GM21526 (cell line): Measurements from ENCODE around the gene PHLPP1.
"Not testable (repeated sequence)": the region's sequence is repeated elsewhere in the genome, so short reads cannot be mapped to it uniquely, and the experiment has no call there.

Experiments
- ATAC-seq: cut with Tn5 transposase; IDR thresholded peaks from one replicate; pipeline ENCODE4 v1.9.1; 2021; ENCODE audit warnings: moderate library complexity; ENCODE audit not compliant: unreplicated experiment, low FRiP score

The PHLPP1 gene

GRCh38 chr18:62799977-62800376 is 84.6 kb downstream of the PHLPP1 start:
- ATAC-seq: no peak

- ATAC-seq: no peak
Measured at GRCh38 chr18:62802523-62802922, 87.2 kb downstream of the PHLPP1 start.

- ATAC-seq: no peak
Measured at GRCh38 chr18:62807396-62807795, 92.1 kb downstream of the PHLPP1 start.

GRCh38 chr18:62808123-62808522 is 92.8 kb downstream of the PHLPP1 start:
- ATAC-seq: no peak

- not testable (repeated sequence) for ATAC-seq
Measured at GRCh38 chr18:62809445-62809844, 94.1 kb downstream of the PHLPP1 start.

GRCh38 chr18:62809900-62810299 is 94.6 kb downstream of the PHLPP1 start:
- ATAC-seq: no peak

GRCh38 chr18:62810682-62811081 is 95.3 kb downstream of the PHLPP1 start:
- ATAC-seq: no peak

- no peak for ATAC-seq
Measured at GRCh38 chr18:62811674-62812073, 96.3 kb downstream of the PHLPP1 start.

GRCh38 chr18:62812242-62812641 is 96.9 kb downstream of the PHLPP1 start:
- ATAC-seq: no peak

- ATAC-seq: no peak
Measured at GRCh38 chr18:62812876-62813275, 97.5 kb downstream of the PHLPP1 start.

GRCh38 chr18:62814132-62814759 is 98.9 kb downstream of the PHLPP1 start:
- ATAC-seq: no peak

GRCh38 chr18:62825382-62825781 is 110.0 kb downstream of the PHLPP1 start:
- no peak for ATAC-seq

GRCh38 chr18:62827397-62827796 is 112.1 kb downstream of the PHLPP1 start:
- ATAC-seq: no peak

- ATAC-seq: no peak
Measured at GRCh38 chr18:62828091-62828640, 112.8 kb downstream of the PHLPP1 start.

- ATAC-seq: no peak
Measured at GRCh38 chr18:62828852-62829251, 113.5 kb downstream of the PHLPP1 start.

GRCh38 chr18:62829936-62830335 is 114.6 kb downstream of the PHLPP1 start:
- no peak for ATAC-seq

GRCh38 chr18:62832282-62832681 is 116.9 kb downstream of the PHLPP1 start:
- no peak for ATAC-seq

GRCh38 chr18:62833494-62833893 is 118.2 kb downstream of the PHLPP1 start:
- no peak for ATAC-seq

GRCh38 chr18:62834715-62835114 is 119.4 kb downstream of the PHLPP1 start:
- ATAC-seq: no peak

GRCh38 chr18:62837011-62837410 is 121.7 kb downstream of the PHLPP1 start:
- ATAC-seq: no peak

- ATAC-seq: peak; percentile 55
Measured at GRCh38 chr18:62838475-62839098, 123.2 kb downstream of the PHLPP1 start.
